ENCODE data around the gene CACNB4.
"Not testable (repeated sequence)": the region's sequence is repeated elsewhere in the genome, so short reads cannot be mapped to it uniquely, and the experiment has no call there.

The CACNB4 gene

GRCh38 chr2:152049541-152049940 is 49.3 kb downstream of the CACNB4 start:
- no peak for DNase-seq

GRCh38 chr2:152047824-152048471 is 50.9 kb downstream of the CACNB4 start:
- DNase-seq, result no peak

- no peak for DNase-seq
Measured at GRCh38 chr2:152046940-152047339, 51.9 kb downstream of the CACNB4 start.

- no peak for DNase-seq
Measured at GRCh38 chr2:152042636-152043615, 55.9 kb downstream of the CACNB4 start.

- DNase-seq, result no peak
Measured at GRCh38 chr2:152038441-152038958, 60.3 kb downstream of the CACNB4 start.

GRCh38 chr2:152037743-152038435 is 61.0 kb downstream of the CACNB4 start:
- DNase-seq, result no peak

GRCh38 chr2:152036611-152037469 is 62.0 kb downstream of the CACNB4 start:
- DNase-seq, result peak; percentile 13

- no peak for DNase-seq
Measured at GRCh38 chr2:152034257-152034801, 64.5 kb downstream of the CACNB4 start.

- DNase-seq, result no peak
Measured at GRCh38 chr2:152033011-152033925, 65.6 kb downstream of the CACNB4 start.

- no peak for DNase-seq
Measured at GRCh38 chr2:152031747-152032306, 67.0 kb downstream of the CACNB4 start.

GRCh38 chr2:152030596-152031328 is 68.1 kb downstream of the CACNB4 start:
- not testable (repeated sequence) for DNase-seq

- no peak for DNase-seq
Measured at GRCh38 chr2:152028182-152028862, 70.5 kb downstream of the CACNB4 start.

- peak; percentile 64 for DNase-seq
Measured at GRCh38 chr2:152025678-152026287, 73.1 kb downstream of the CACNB4 start.

- no peak for DNase-seq
Measured at GRCh38 chr2:152024477-152024876, 74.4 kb downstream of the CACNB4 start.

GRCh38 chr2:152022090-152022489 is 76.8 kb downstream of the CACNB4 start:
- DNase-seq, result no peak

GRCh38 chr2:152021001-152021400 is 77.8 kb downstream of the CACNB4 start:
- not testable (repeated sequence) for DNase-seq

- no peak for DNase-seq
Measured at GRCh38 chr2:152019732-152020131, 79.1 kb downstream of the CACNB4 start.
